GM23338 (cell line): Measurements from ENCODE around the gene POLD2. TPM values are rescaled to one million over a fixed set of nuclear protein-coding genes. Genes with fewer than 3 reads are reported as not detected.

Experiments used
- ATAC-seq: fragments of 200-7000 bp; cut with Tn5 transposase; 3 replicates; pipeline ENCODE4 v1.9.1; 2020
- DNase-seq: peaks from one replicate; pipeline ENCODE4 v3.0.0-alpha.2; 2015; ENCODE audit warnings: low spot score
- H2AFZ ChIP-seq: fragments of 200-600 bp; sonication (generic); 2 replicates; pipeline ENCODE4 v1.8.0; 2016; ENCODE audit warnings: antibody characterized with exemption, mild to moderate bottlenecking, moderate library complexity
- H3F3A ChIP-seq: fragments of 200-600 bp; sonication (generic); replicated peaks from 2 replicates; pipeline ENCODE4 v1.8.0; 2017; ENCODE audit warnings: antibody characterized with exemption, mixed run types, low read depth
- H3K27ac ChIP-seq: fragments of 200-600 bp; sonication (generic); 2 replicates; pipeline ENCODE4 v1.6.1; 2016; ENCODE audit warnings: low read depth
- H3K27me3 ChIP-seq: fragments of 200-600 bp; sonication (generic); 2 replicates; pipeline ENCODE4 v1.8.0; 2016; ENCODE audit warnings: mild to moderate bottlenecking, mixed run types, moderate library complexity; ENCODE audit not compliant: insufficient read depth
- H3K36me3 ChIP-seq: fragments of 200-600 bp; sonication (generic); 2 replicates; pipeline ENCODE4 v1.8.0; 2016; ENCODE audit warnings: mild to moderate bottlenecking; ENCODE audit not compliant: insufficient read depth
- H3K4me1 ChIP-seq: fragments of 200-600 bp; sonication (generic); 2 replicates; pipeline ENCODE4 v1.8.0; 2016; ENCODE audit warnings: mild to moderate bottlenecking, moderate library complexity; ENCODE audit not compliant: insufficient read depth
- H3K4me2 ChIP-seq: fragments of 200-600 bp; sonication (generic); 2 replicates; pipeline ENCODE4 v1.7.1; 2017; ENCODE audit warnings: mixed run types
- H3K4me3 ChIP-seq: fragments of 200-600 bp; sonication (generic); 2 replicates; pipeline ENCODE4 v1.6.1; 2016; ENCODE audit warnings: mixed run types
- H3K79me2 ChIP-seq: fragments of 200-600 bp; sonication (generic); replicated peaks from 2 replicates; pipeline ENCODE4 v1.8.0; 2017; ENCODE audit warnings: mild to moderate bottlenecking; ENCODE audit not compliant: insufficient read depth
- H3K9me2 ChIP-seq: fragments of 200-600 bp; sonication (generic); 2 replicates; pipeline ENCODE4 v1.8.0; 2017; ENCODE audit not compliant: insufficient read depth
- H4K20me1 ChIP-seq: fragments of 200-600 bp; sonication (generic); replicated peaks from 2 replicates; pipeline ENCODE4 v1.8.0; 2017; ENCODE audit warnings: mild to moderate bottlenecking; ENCODE audit not compliant: insufficient read depth
- H3K27ac Mint-ChIP-seq: 2 replicates; pipeline ENCODE4 v1.8.0; 2020; ENCODE audit warnings: inconsistent platforms, mild to moderate bottlenecking, moderate library complexity, mixed read lengths
- H3K27me3 Mint-ChIP-seq: 3 replicates; pipeline ENCODE4 v1.8.0; 2022; ENCODE audit warnings: low read depth, mild to moderate bottlenecking, moderate library complexity, mixed read lengths, inconsistent platforms; ENCODE audit not compliant: insufficient read depth, poor library complexity
- H3K36me3 Mint-ChIP-seq: 3 replicates; pipeline ENCODE4 v1.8.0; 2021; ENCODE audit warnings: low read depth, mild to moderate bottlenecking, inconsistent platforms, moderate library complexity, mixed read lengths
- H3K4me1 Mint-ChIP-seq: 3 replicates; pipeline ENCODE4 v1.8.0; 2020; ENCODE audit warnings: mild to moderate bottlenecking, inconsistent platforms, mixed read lengths
- H3K4me3 Mint-ChIP-seq: 3 replicates; pipeline ENCODE4 v1.8.0; 2021; ENCODE audit warnings: moderate library complexity, mild to moderate bottlenecking, inconsistent platforms, mixed read lengths
- H3K9me3 Mint-ChIP-seq: 3 replicates; pipeline ENCODE4 v1.8.0; 2020; ENCODE audit warnings: moderate library complexity, mild to moderate bottlenecking, inconsistent platforms, mixed read lengths
- POLR2AphosphoS5 ChIP-seq: IDR thresholded peaks from 2 replicates; pipeline ENCODE4 v1.6.1; 2016; ENCODE audit warnings: antibody characterized with exemption, low read depth
- STAT1 ChIP-seq: IDR thresholded peaks from one replicate; pipeline ENCODE4 v1.6.1; 2016; ENCODE audit warnings: antibody characterized with exemption; ENCODE audit not compliant: unreplicated experiment
- microRNA-seq: library from miRNA; unstranded; fragments of <30 nt; microRNA quantifications from one replicate; pipeline ENCODE4, GENCODE V29; 2017
- polyA plus RNA-seq: library from polyadenylated mRNA; unstranded; fragments of >200 nt; fragmentation: Nextera tagmentation; extraction: Ambion mirVana; gene quantifications from 2 replicates; pipeline ENCODE4 v1.2.1, GENCODE V29; 2016
- small RNA-seq: library from RNA; depleted of rRNA; stranded (forward); fragments of <200 nt; gene quantifications from one replicate; pipeline ENCODE3, GENCODE V24; 2014; ENCODE audit warnings: low replicate concordance
- total RNA-seq: library from RNA; depleted of rRNA; stranded (reverse); fragments of >200 nt; shearing (Covaris generic); gene quantifications from 2 replicates; pipeline ENCODE4 v1.2.3, GENCODE V29; 2014; rRNA removed

Gene POLD2
- total and polyA plus RNA-seq, 2 experiments from 2014 or later: 101 to 127 TPM

GRCh38 chr7:44064791-44065430, 58.4 kb downstream of the POLD2 start:
- H3K9me3 Mint-ChIP-seq: no peaks in the 10 kb centered on the region; the same call in 2 of the 3 replicates
- Histone ChIP-seq H3K4me3 (peak overlapping the region; percentile 41; the same call in 1 of the 2 replicates), H3K27ac (no peak overlapping the region), H3K4me1 (peaks cover 27% of the 10 kb centered on the region), H4K20me1 (0 out of 2 replicates have a peak, but pooled peaks cover 7% of the 10 kb centered on the region), H2AFZ (no peak overlapping the region), H3K9me2 (no peaks in the 10 kb centered on the region), H3K79me2 (no peaks in the 10 kb centered on the region), H3K4me2 (peak overlapping the region; percentile 69), H3K27me3 (peaks cover 27% of the 10 kb centered on the region), H3K36me3 (no peaks in the 10 kb centered on the region), H3F3A (peaks cover 5% of the 10 kb centered on the region; the same call in 1 of the 2 replicates)
- peaks cover 24% of the 10 kb centered on the region for H3K27me3 Mint-ChIP-seq
- no peak overlapping the region for H3K27ac Mint-ChIP-seq
- DNase-seq (peak; percentile 29), ATAC-seq (peak; percentile 6)
- H3K4me1 Mint-ChIP-seq: peaks cover 29% of the 10 kb centered on the region
- H3K36me3 Mint-ChIP-seq: peaks cover 21% of the 10 kb centered on the region
- TF ChIP-seq POLR2AphosphoS5: peak; percentile 39
- no peak for TF ChIP-seq STAT1
- peak overlapping the region; percentile 65 for H3K4me3 Mint-ChIP-seq

Small RNA genes lying within 50 kb of the gene (microRNA-seq; reads per million reads assigned to microRNA genes)
- not detected for gene MIR6838

Small RNA genes lying within 50 kb of the gene (small RNA-seq; reads per million reads assigned to genes)
- gene RNA5SP230: not detected

Other genes starting within 250 kb of the POLD2 start
- gene URGCP, start 217.0 kb downstream of the POLD2 start, total RNA-seq: 13.2 and 14.7 TPM in 2 replicates
- 6.6 and 7.2 TPM in 2 replicates for gene URGCP, start 217.0 kb downstream of the POLD2 start, polyA plus RNA-seq
- gene UBE2D4, start 197.1 kb downstream of the POLD2 start, total RNA-seq: 6.1 and 8.4 TPM in 2 replicates
- 5.8 and 6.1 TPM in 2 replicates for gene UBE2D4, start 197.1 kb downstream of the POLD2 start, polyA plus RNA-seq
- gene SPDYE1, start 125.7 kb downstream of the POLD2 start, total RNA-seq: not detected in 2 replicates
- 1.4 and 1.6 TPM in 2 replicates for gene SPDYE1, start 125.7 kb downstream of the POLD2 start, polyA plus RNA-seq
- 44.7 and 49.4 TPM in 2 replicates for gene DBNL, start 78.8 kb downstream of the POLD2 start, total RNA-seq
- 17.1 and 18.1 TPM in 2 replicates for gene DBNL, start 78.8 kb downstream of the POLD2 start, polyA plus RNA-seq
- 0.78 and 2.9 TPM in 2 replicates for gene PGAM2, start 58.0 kb downstream of the POLD2 start, total RNA-seq
- 5.1 and 7.8 TPM in 2 replicates for gene PGAM2, start 58.0 kb downstream of the POLD2 start, polyA plus RNA-seq
- gene POLM, start 41.0 kb downstream of the POLD2 start, total RNA-seq: 19.8 and 35.4 TPM in 2 replicates
- gene POLM, start 41.0 kb downstream of the POLD2 start, polyA plus RNA-seq: 7.1 and 8.0 TPM in 2 replicates
- 36.7 and 42.0 TPM in 2 replicates for gene AEBP1, start 19.2 kb downstream of the POLD2 start, total RNA-seq
- gene AEBP1, start 19.2 kb downstream of the POLD2 start, polyA plus RNA-seq: 15.1 and 16.0 TPM in 2 replicates
- 2.4 TPM in 1 of 2 replicates, not detected in the other for gene MYL7, start 17.8 kb upstream of the POLD2 start, total RNA-seq
- gene MYL7, start 17.8 kb upstream of the POLD2 start, polyA plus RNA-seq: 4.8 and 8.3 TPM in 2 replicates
- 7.3 and 9.3 TPM in 2 replicates for gene GCK, start 65.9 kb upstream of the POLD2 start, total RNA-seq
- gene GCK, start 65.9 kb upstream of the POLD2 start, polyA plus RNA-seq: 6.1 and 7.7 TPM in 2 replicates
- 94.5 and 114 TPM in 2 replicates for gene YKT6, start 77.4 kb upstream of the POLD2 start, total RNA-seq
- 29.2 and 33.5 TPM in 2 replicates for gene YKT6, start 77.4 kb upstream of the POLD2 start, polyA plus RNA-seq
- not detected in 2 replicates for gene CAMK2B, start 202.0 kb upstream of the POLD2 start, total RNA-seq
- not detected in 2 replicates for gene CAMK2B, start 202.0 kb upstream of the POLD2 start, polyA plus RNA-seq